COLO668 (cell line): ENCODE results near the gene WBP1L.

Experiments
- DNase-seq: peaks from one replicate; lab custom pipeline; 2025; ENCODE audit not compliant: unreplicated experiment; lab: John Stamatoyannopoulos, UW

WBP1L gene

GRCh38 chr10:102777711-102778453, 34.1 kb downstream of the WBP1L start:
- DNase-seq: no peak

- no peak for DNase-seq
Observed at GRCh38 chr10:102778781-102779180, 35.0 kb downstream of the WBP1L start.

GRCh38 chr10:102779680-102780526, 36.2 kb downstream of the WBP1L start:
- DNase-seq: no peak

- no peak for DNase-seq
Observed at GRCh38 chr10:102780527-102780808, 36.7 kb downstream of the WBP1L start.

GRCh38 chr10:102781090-102781920, 37.6 kb downstream of the WBP1L start:
- DNase-seq: no peak

GRCh38 chr10:102781921-102782557, 38.3 kb downstream of the WBP1L start:
- DNase-seq: no peak

- no peak for DNase-seq
Observed at GRCh38 chr10:102782673-102783551, 39.2 kb downstream of the WBP1L start.

GRCh38 chr10:102783568-102783967, 39.8 kb downstream of the WBP1L start:
- DNase-seq: no peak

- DNase-seq: no peak
Observed at GRCh38 chr10:102785818-102786217, 42.1 kb downstream of the WBP1L start.

GRCh38 chr10:102791754-102792395, 48.1 kb downstream of the WBP1L start:
- DNase-seq: no peak

GRCh38 chr10:102795453-102796406, 52.0 kb downstream of the WBP1L start:
- no peak for DNase-seq

- DNase-seq: no peak
Observed at GRCh38 chr10:102796407-102797176, 52.8 kb downstream of the WBP1L start.

GRCh38 chr10:102799691-102800471, 56.1 kb downstream of the WBP1L start:
- no peak for DNase-seq

GRCh38 chr10:102800611-102801335, 57.0 kb downstream of the WBP1L start:
- DNase-seq: no peak

GRCh38 chr10:102801496-102801895, 57.7 kb downstream of the WBP1L start:
- no peak for DNase-seq

GRCh38 chr10:102801978-102802377, 58.2 kb downstream of the WBP1L start:
- no peak for DNase-seq
